ENCODE results near the gene RERE. TPM values are rescaled to one million over a fixed set of nuclear protein-coding genes. Genes with fewer than 3 reads are reported as not detected.

Gene RERE
- total RNA-seq, 2 donors from 2014 or later: 207 to 322 TPM

DNA sequence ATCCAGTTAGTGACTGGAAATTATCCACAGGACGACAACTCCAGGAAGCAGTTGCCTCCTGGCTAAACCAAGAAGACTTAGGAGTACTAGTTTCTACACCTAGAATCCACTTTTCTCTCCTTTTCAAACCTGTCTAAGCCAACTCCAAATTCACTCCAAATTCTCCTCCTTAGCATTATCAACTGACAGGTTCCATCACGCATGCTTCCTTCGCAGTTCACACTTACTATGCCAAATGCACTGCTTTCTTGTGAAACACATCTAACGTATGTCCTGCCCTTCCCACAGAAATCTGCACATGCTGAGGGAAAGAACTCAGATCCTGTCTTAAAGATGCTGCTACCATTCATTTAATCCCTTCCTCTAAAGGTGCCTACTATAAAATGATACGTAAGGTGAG, 225.9 kb downstream of the RERE start:
- H3K27me3 ChIP-seq (replicated peaks; ENCODE audit: insufficient read depth): no peaks in the 10 kb centered on the region
- intact Hi-C loops (cut with DNase I): no loop called here
- H3K27ac ChIP-seq: no peak overlapping the region

DNA sequence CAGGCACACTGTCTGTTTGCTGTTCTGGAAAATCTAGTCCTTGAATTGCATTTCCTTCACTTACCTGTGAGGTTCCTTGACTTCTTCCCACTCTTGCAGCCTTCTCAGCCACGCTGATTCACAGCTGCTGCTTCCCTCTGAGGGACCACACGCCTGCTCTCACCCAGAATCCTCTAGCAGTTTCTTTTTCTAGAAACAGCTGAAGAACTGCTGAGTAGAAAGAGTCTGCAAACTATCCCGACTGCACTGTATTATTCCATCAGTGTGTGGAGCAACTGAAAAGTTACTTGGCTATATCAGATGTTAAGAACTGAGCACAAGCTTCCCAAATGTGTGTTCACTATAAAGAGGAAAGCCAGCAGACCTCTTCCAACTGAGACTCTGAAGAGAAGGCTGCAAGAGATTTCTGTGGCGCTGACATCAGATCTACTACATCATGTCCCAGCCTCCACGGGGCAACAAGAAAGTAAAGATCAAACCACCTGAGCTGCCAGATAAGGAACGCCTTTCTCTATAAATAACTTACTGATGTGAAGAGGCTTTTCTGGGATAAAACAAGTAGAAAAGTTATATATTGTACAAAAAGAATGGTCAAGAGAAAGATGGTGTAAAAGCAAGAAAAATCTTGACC, 226.6 kb downstream of the RERE start:
- intact Hi-C loops (cut with DNase I): no loop called here
- 66% methylated on average over 6 of the region's 6 CpGs for WGBS
- no peak for TF ChIP-seq POLR2A (IDR thresholded peaks at IDR 0.05)
- TF ChIP-seq POLR2AphosphoS5 (IDR thresholded peaks at IDR 0.05): no peak
- TF ChIP-seq, protein P1, sequence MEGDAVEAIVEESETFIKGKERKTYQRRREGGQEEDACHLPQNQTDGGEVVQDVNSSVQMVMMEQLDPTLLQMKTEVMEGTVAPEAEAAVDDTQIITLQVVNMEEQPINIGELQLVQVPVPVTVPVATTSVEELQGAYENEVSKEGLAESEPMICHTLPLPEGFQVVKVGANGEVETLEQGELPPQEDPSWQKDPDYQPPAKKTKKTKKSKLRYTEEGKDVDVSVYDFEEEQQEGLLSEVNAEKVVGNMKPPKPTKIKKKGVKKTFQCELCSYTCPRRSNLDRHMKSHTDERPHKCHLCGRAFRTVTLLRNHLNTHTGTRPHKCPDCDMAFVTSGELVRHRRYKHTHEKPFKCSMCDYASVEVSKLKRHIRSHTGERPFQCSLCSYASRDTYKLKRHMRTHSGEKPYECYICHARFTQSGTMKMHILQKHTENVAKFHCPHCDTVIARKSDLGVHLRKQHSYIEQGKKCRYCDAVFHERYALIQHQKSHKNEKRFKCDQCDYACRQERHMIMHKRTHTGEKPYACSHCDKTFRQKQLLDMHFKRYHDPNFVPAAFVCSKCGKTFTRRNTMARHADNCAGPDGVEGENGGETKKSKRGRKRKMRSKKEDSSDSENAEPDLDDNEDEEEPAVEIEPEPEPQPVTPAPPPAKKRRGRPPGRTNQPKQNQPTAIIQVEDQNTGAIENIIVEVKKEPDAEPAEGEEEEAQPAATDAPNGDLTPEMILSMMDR (IDR thresholded peaks at IDR 0.05): no peak
- Histone ChIP-seq H3K9me3 (no peaks in the 10 kb centered on the region), H3K36me3 (no peaks in the 10 kb centered on the region), H3K27me3 (replicated peaks; ENCODE audit: insufficient read depth) (no peaks in the 10 kb centered on the region), H3K4me3 (no peak overlapping the region), H3K27ac (no peak overlapping the region), H3K4me1 (replicated peaks) (peaks cover 2% of the 10 kb centered on the region)
- DNase-seq (ENCODE audit: low spot score): no peak

More for the DNA sequence above, 225.9 kb downstream of the RERE start:
- Histone ChIP-seq H3K9me3 (no peaks in the 10 kb centered on the region), H3K36me3 (no peaks in the 10 kb centered on the region), H3K4me3 (no peak overlapping the region), H3K4me1 (replicated peaks) (peaks cover 2% of the 10 kb centered on the region)
- TF ChIP-seq POLR2AphosphoS5 (IDR thresholded peaks at IDR 0.05) (no peak), POLR2A (IDR thresholded peaks at IDR 0.05) (no peak)
- TF ChIP-seq, protein P1 (IDR thresholded peaks at IDR 0.05): no peak
- WGBS: 68% methylated on average over 5 of the region's 5 CpGs
- no peak for DNase-seq (ENCODE audit: low spot score)

DNA sequence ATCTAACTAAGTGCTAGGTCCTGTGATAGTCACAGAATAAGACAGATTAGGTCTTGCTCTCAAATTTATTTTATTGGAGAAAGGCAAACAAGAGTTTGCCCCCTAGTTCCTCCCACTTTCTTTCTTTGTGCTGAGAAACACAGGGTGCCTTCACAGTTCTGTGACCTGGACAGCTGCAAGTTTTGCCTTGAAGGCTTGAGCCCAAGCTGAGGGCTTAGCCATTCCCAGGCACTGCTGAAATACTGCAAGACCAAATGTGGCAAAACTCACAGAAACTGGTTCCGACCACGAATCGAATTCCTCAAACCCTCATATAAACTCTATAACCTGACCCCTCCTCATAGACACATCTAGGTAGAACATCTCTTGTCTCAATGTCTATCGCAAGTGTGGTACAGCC, 227.9 kb downstream of the RERE start:
- Histone ChIP-seq H3K4me3 (no peak overlapping the region), H3K9me3 (no peaks in the 10 kb centered on the region), H3K36me3 (no peaks in the 10 kb centered on the region), H3K27me3 (replicated peaks; ENCODE audit: insufficient read depth) (no peaks in the 10 kb centered on the region), H3K27ac (no peak overlapping the region), H3K4me1 (replicated peaks) (no peaks in the 10 kb centered on the region)
- TF ChIP-seq, protein P1 (IDR thresholded peaks at IDR 0.05): no peak
- TF ChIP-seq POLR2AphosphoS5 (IDR thresholded peaks at IDR 0.05): no peak
- TF ChIP-seq POLR2A (IDR thresholded peaks at IDR 0.05): no peak
- WGBS: 83% methylated on average over 4 of the region's 4 CpGs
- no peak for DNase-seq (ENCODE audit: low spot score)
- intact Hi-C loops (cut with DNase I): no loop called here

DNA sequence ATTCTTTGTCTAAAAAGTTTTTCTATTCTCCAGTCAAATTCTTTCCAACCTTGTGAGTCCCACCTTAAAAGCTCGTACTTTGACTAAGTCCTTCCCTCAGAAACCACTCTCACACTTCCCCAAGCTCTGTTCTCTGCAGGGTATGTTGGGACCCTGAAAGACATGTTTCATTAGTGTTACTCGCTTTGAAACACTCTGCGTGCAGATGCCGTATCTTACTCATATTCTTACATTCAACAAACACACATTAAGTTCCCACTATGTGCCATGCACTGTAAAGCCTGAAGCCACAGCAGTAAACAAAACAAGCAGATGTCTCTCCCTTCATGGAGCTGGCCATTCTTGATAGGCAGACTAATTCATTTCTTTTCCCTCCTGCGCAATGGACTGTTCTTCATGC, 229.7 kb downstream of the RERE start:
- Histone ChIP-seq H3K9me3 (no peaks in the 10 kb centered on the region), H3K4me1 (replicated peaks) (no peaks in the 10 kb centered on the region), H3K27ac (no peak overlapping the region), H3K27me3 (replicated peaks; ENCODE audit: insufficient read depth) (no peaks in the 10 kb centered on the region), H3K4me3 (no peak overlapping the region), H3K36me3 (no peaks in the 10 kb centered on the region)
- TF ChIP-seq, protein P1 (IDR thresholded peaks at IDR 0.05): no peak
- TF ChIP-seq POLR2AphosphoS5 (IDR thresholded peaks at IDR 0.05) (no peak), POLR2A (IDR thresholded peaks at IDR 0.05) (no peak)
- intact Hi-C loops (cut with DNase I): no loop called here
- DNase-seq (ENCODE audit: low spot score): no peak
- WGBS: 58% methylated on average over 5 of the region's 5 CpGs

DNA sequence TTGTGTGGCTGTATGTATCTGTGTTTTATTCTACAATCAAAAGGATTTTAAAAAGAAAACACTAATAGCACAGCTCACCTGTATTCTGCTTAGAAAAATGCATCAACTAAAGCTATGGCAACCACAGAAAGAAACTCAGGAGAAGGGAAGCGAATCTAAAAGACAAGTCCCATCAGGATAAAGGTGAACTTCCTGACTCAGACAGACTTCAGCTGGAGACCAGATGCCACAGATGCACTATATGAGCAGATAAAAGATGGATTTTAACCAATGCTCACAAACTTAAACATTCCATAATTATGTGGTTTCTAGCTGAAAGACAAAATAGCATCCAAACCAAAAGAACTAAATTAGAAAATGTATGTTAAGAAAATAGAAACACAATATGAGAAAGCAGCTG, 231.0 kb downstream of the RERE start:
- DNase-seq (ENCODE audit: low spot score): no peak
- intact Hi-C loops (cut with DNase I): no loop called here
- Histone ChIP-seq H3K4me3 (no peak overlapping the region), H3K9me3 (no peaks in the 10 kb centered on the region), H3K27me3 (replicated peaks; ENCODE audit: insufficient read depth) (no peaks in the 10 kb centered on the region), H3K27ac (no peak overlapping the region), H3K4me1 (replicated peaks) (no peaks in the 10 kb centered on the region), H3K36me3 (no peaks in the 10 kb centered on the region)
- TF ChIP-seq, protein P1 (IDR thresholded peaks at IDR 0.05): no peak
- TF ChIP-seq POLR2A (IDR thresholded peaks at IDR 0.05) (no peak), POLR2AphosphoS5 (IDR thresholded peaks at IDR 0.05) (no peak)
- 83% methylated on average over 1 of the region's 1 CpG for WGBS
